HG03135 (cell line): ENCODE measurements around the gene CCDC12.

Experiments
- ATAC-seq: cut with Tn5 transposase; IDR thresholded peaks from one replicate; pipeline ENCODE4 v1.9.1; 2021; ENCODE audit warnings: mild to moderate bottlenecking, moderate library complexity; ENCODE audit not compliant: unreplicated experiment

CCDC12 gene

GRCh38 chr3:46960081-46960701 is 16.4 kb downstream of the CCDC12 start:
- ATAC-seq: no peak

GRCh38 chr3:46959161-46959511 is 17.4 kb downstream of the CCDC12 start:
- ATAC-seq: no peak

GRCh38 chr3:46958467-46959160 is 17.9 kb downstream of the CCDC12 start:
- no peak for ATAC-seq

- ATAC-seq: no peak
Measured at GRCh38 chr3:46957092-46957820, 19.3 kb downstream of the CCDC12 start.

- ATAC-seq: no peak
Measured at GRCh38 chr3:46955801-46956259, 20.7 kb downstream of the CCDC12 start.

- ATAC-seq: no peak
Measured at GRCh38 chr3:46955157-46955556, 21.4 kb downstream of the CCDC12 start.

GRCh38 chr3:46954178-46954577 is 22.4 kb downstream of the CCDC12 start:
- no peak for ATAC-seq

- ATAC-seq: no peak
Measured at GRCh38 chr3:46953234-46954010, 23.1 kb downstream of the CCDC12 start.

GRCh38 chr3:46952813-46953212 is 23.7 kb downstream of the CCDC12 start:
- ATAC-seq: no peak

GRCh38 chr3:46950650-46951241 is 25.8 kb downstream of the CCDC12 start:
- ATAC-seq: no peak

- ATAC-seq: no peak
Measured at GRCh38 chr3:46950177-46950576, 26.4 kb downstream of the CCDC12 start.

GRCh38 chr3:46948830-46949671 is 27.5 kb downstream of the CCDC12 start:
- ATAC-seq: no peak

GRCh38 chr3:46947981-46948791 is 28.4 kb downstream of the CCDC12 start:
- no peak for ATAC-seq

- ATAC-seq: no peak
Measured at GRCh38 chr3:46947546-46947901, 29.0 kb downstream of the CCDC12 start.

GRCh38 chr3:46946856-46947545 is 29.5 kb downstream of the CCDC12 start:
- no peak for ATAC-seq

- ATAC-seq: no peak
Measured at GRCh38 chr3:46946416-46946815, 30.1 kb downstream of the CCDC12 start.

- no peak for ATAC-seq
Measured at GRCh38 chr3:46944191-46944590, 32.4 kb downstream of the CCDC12 start.
